ENCODE measurements around the gene SORCS2. TPM values are rescaled to one million over a fixed set of nuclear protein-coding genes. Genes with fewer than 3 reads are reported as not detected.

The SORCS2 gene
- total and polyA plus RNA-seq, 4 donors: 0.05 to 8.4 (median 1.8) TPM

DNA sequence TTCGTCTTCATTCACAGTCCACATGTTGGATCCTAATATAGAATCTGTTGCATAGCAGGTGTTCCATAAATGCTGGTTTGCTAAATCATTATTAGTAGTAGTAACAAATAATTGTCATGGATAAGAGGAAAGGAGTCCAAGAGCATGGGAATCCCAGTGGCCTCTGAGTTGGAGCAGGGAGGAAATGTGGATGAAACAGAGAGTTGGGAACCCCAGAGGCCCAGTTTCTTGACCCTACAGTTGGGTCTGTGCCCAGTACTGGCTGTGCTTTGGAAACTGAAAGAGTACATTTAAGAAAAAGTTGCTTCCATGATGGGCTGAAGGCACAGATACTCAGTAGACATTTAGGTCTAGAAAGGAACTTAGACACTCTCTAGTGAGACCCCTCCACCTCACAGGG, 391.8 kb downstream of the SORCS2 start:
- no peaks in the 10 kb centered on the region for H3K4me1 ChIP-seq (ENCODE audit: control insufficient read depth in 1 of 2, insufficient read depth in 2 of 2, low read length in 2 of 2)
- no peak overlapping the region for H3K4me3 ChIP-seq (ENCODE audit: low read length in 2 of 2)
- no peaks in the 10 kb centered on the region for H3K27me3 ChIP-seq (ENCODE audit: control insufficient read depth in 1 of 2, insufficient read depth in 2 of 2, low read length in 1 of 2)
- no peaks in the 10 kb centered on the region for H3K36me3 ChIP-seq (ENCODE audit: control insufficient read depth in 1 of 2, insufficient read depth in 2 of 2, low read length in 1 of 2)
- intact Hi-C loops (cut with DNase I): no loop called here
- no peak for ATAC-seq (ENCODE audit: low FRiP score)
- 85% methylated on average over 1 of the region's 1 CpG for WGBS, 2 donors
- no peak overlapping the region for H3K27ac ChIP-seq (ENCODE audit: low read depth in 1 of 2, low read length in 2 of 2)
- DNase-seq: no peak
- H3K9me3 ChIP-seq (ENCODE audit: control insufficient read depth, low read length): peaks cover 3% of the 10 kb centered on the region

DNA sequence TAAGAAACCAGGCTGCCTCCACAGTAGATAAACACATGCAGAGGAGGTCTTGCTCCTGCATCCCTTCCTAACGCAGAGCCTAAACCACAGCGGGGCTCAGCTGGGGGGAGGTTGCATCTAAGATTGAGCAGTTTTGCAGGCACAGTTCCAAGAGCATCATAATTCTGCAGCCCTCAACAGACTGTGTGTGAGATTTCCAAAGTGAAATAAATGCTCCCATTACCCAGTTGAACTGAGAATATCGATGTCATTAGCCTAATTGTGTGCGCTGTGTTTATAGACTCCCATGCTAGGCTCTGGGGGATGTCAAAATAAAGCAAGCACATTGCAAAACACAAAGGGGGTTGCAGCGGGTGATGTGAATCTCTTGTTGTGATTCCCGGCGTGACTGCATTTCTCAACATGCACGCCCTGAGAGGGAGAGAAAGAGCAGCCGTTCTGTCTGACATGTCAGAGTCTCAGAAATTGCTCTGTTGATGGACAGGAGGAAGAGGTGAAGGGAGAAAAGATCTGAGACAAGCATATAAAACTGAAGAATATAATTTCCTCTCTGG, 392.3 kb downstream of the SORCS2 start:
- intact Hi-C loops (cut with DNase I): no loop called here
- no peak for DNase-seq
- 65 to 72% methylated on average over 9 of the region's 9 CpGs for WGBS, 2 donors
- no peaks in the 10 kb centered on the region for H3K36me3 ChIP-seq (ENCODE audit: control insufficient read depth in 1 of 2, insufficient read depth in 2 of 2, low read length in 1 of 2)
- no peaks in the 10 kb centered on the region for H3K4me1 ChIP-seq (ENCODE audit: control insufficient read depth in 1 of 2, insufficient read depth in 2 of 2, low read length in 2 of 2)
- ATAC-seq (ENCODE audit: low FRiP score): no peak
- no peak overlapping the region for H3K4me3 ChIP-seq (ENCODE audit: low read length in 2 of 2)
- H3K9me3 ChIP-seq (ENCODE audit: control insufficient read depth, low read length): peaks cover 3% of the 10 kb centered on the region
- H3K27me3 ChIP-seq (ENCODE audit: control insufficient read depth in 1 of 2, insufficient read depth in 2 of 2, low read length in 1 of 2): no peaks in the 10 kb centered on the region
- H3K27ac ChIP-seq (ENCODE audit: low read depth in 1 of 2, low read length in 2 of 2): no peak overlapping the region

- Histone ChIP-seq H3K4me1 (ENCODE audit: control insufficient read depth in 1 of 2, insufficient read depth in 2 of 2, low read length in 2 of 2) (no peaks in the 10 kb centered on the region), H3K36me3 (ENCODE audit: control insufficient read depth in 1 of 2, insufficient read depth in 2 of 2, low read length in 1 of 2) (no peaks in the 10 kb centered on the region), H3K27me3 (ENCODE audit: control insufficient read depth in 1 of 2, insufficient read depth in 2 of 2, low read length in 1 of 2) (no peaks in the 10 kb centered on the region), H3K27ac (ENCODE audit: low read depth in 1 of 2, low read length in 2 of 2) (no peak overlapping the region), H3K9me3 (ENCODE audit: control insufficient read depth, low read length) (peaks cover 2% of the 10 kb centered on the region), H3K4me3 (ENCODE audit: low read length in 2 of 2) (no peak overlapping the region)
- DNase-seq (no peak), ATAC-seq (ENCODE audit: low FRiP score) (no peak)
- WGBS, 2 donors: 68 to 73% methylated on average over 3 of the region's 3 CpGs
- intact Hi-C loops (cut with DNase I): no loop called here
Measured at GRCh38 chr4:7585768-7586167, 393.4 kb downstream of the SORCS2 start.

DNA sequence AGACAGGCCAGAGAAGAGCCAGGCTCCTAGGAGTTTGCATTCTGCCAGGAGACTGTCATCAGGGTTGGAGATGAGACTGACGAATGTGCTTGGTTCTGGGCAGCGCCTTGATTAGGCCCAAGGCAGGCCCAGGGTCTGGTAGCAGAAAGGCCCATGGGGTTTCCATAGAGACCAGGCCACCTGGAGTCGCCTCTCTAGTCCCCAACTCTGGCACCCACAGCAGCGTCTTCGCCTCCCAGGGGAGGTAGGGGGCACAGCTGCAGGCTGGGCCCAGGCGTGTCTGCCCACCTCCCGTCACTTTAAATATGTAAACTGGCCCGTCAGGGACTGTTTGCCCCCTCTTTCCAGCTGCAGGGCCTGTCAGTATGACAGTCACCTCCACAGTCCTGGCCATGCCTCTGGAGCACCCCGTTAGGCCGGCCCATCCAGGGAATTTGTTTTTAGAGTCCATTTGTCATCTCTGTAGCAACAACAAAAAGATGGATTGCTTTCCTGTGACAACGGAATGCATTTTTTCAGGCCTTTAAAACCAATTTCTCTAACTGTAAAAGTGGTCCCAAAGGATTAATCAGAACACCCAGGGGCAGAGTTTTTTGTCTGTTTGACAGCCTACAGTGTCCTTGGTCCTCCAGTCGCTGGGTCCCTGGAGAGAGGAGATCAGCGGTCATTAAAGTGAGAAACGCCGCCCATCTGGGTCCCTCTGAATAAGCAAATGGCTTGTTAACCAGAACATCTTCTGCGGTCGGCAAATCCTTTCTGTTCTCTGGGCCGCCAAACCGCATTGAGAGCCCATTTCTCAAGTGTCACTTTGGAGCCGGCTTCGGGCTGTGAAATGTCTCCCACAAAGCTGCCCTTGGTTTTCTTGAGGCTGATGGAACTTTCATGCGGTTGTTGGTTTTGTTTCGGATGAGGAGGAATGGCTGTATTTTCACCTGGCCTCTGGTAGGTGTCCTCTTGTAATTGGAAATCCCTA, 395.4 kb downstream of the SORCS2 start:
- WGBS, 2 donors: 55 to 63% methylated on average over 23 of the region's 23 CpGs
- ATAC-seq (ENCODE audit: low FRiP score) (no peak), DNase-seq (no peak)
- no peak overlapping the region for H3K27ac ChIP-seq (ENCODE audit: low read depth in 1 of 2, low read length in 2 of 2)
- H3K4me1 ChIP-seq (ENCODE audit: control insufficient read depth in 1 of 2, insufficient read depth in 2 of 2, low read length in 2 of 2): no peaks in the 10 kb centered on the region
- no peak overlapping the region for H3K4me3 ChIP-seq (ENCODE audit: low read length in 2 of 2)
- intact Hi-C loops (cut with DNase I): no loop called here
- no peaks in the 10 kb centered on the region for H3K36me3 ChIP-seq (ENCODE audit: control insufficient read depth in 1 of 2, insufficient read depth in 2 of 2, low read length in 1 of 2)
- H3K27me3 ChIP-seq (ENCODE audit: control insufficient read depth in 1 of 2, insufficient read depth in 2 of 2, low read length in 1 of 2): no peaks in the 10 kb centered on the region
- peaks cover 4% of the 10 kb centered on the region for H3K9me3 ChIP-seq (ENCODE audit: control insufficient read depth, low read length)

GRCh38 chr4:7590189-7590588, 397.9 kb downstream of the SORCS2 start:
- ATAC-seq (ENCODE audit: low FRiP score) (no peak), DNase-seq (no peak)
- Histone ChIP-seq H3K4me1 (ENCODE audit: control insufficient read depth in 1 of 2, insufficient read depth in 2 of 2, low read length in 2 of 2) (no peaks in the 10 kb centered on the region), H3K27ac (ENCODE audit: low read depth in 1 of 2, low read length in 2 of 2) (no peak overlapping the region), H3K36me3 (ENCODE audit: control insufficient read depth in 1 of 2, insufficient read depth in 2 of 2, low read length in 1 of 2) (no peaks in the 10 kb centered on the region), H3K4me3 (ENCODE audit: low read length in 2 of 2) (no peak overlapping the region), H3K27me3 (ENCODE audit: control insufficient read depth in 1 of 2, insufficient read depth in 2 of 2, low read length in 1 of 2) (no peaks in the 10 kb centered on the region), H3K9me3 (ENCODE audit: control insufficient read depth, low read length) (peaks cover 3% of the 10 kb centered on the region)
- WGBS, 2 donors: 59 to 61% methylated on average over 7 of the region's 7 CpGs
- intact Hi-C loops (cut with DNase I): no loop called here

GRCh38 chr4:7590899-7591298, 398.6 kb downstream of the SORCS2 start:
- H3K4me3 ChIP-seq (ENCODE audit: low read length in 2 of 2): no peak overlapping the region
- DNase-seq: no peak
- 93 to 94% methylated on average over 8 of the region's 8 CpGs for WGBS, 2 donors
- no peaks in the 10 kb centered on the region for H3K27me3 ChIP-seq (ENCODE audit: control insufficient read depth in 1 of 2, insufficient read depth in 2 of 2, low read length in 1 of 2)
- no peak for ATAC-seq (ENCODE audit: low FRiP score)
- no peaks in the 10 kb centered on the region for H3K4me1 ChIP-seq (ENCODE audit: control insufficient read depth in 1 of 2, insufficient read depth in 2 of 2, low read length in 2 of 2)
- peaks cover 3% of the 10 kb centered on the region for H3K9me3 ChIP-seq (ENCODE audit: control insufficient read depth, low read length)
- intact Hi-C loops (cut with DNase I): no loop called here
- H3K27ac ChIP-seq (ENCODE audit: low read depth in 1 of 2, low read length in 2 of 2): no peak overlapping the region
- no peaks in the 10 kb centered on the region for H3K36me3 ChIP-seq (ENCODE audit: control insufficient read depth in 1 of 2, insufficient read depth in 2 of 2, low read length in 1 of 2)

- ATAC-seq (ENCODE audit: low FRiP score) (no peak), DNase-seq (no peak)
- H3K4me3 ChIP-seq (ENCODE audit: low read length in 2 of 2): no peak overlapping the region
- no peaks in the 10 kb centered on the region for H3K27me3 ChIP-seq (ENCODE audit: control insufficient read depth in 1 of 2, insufficient read depth in 2 of 2, low read length in 1 of 2)
- WGBS, 2 donors: 74 to 79% methylated on average over 28 of the region's 28 CpGs
- intact Hi-C loops (cut with DNase I): no loop called here
- no peak overlapping the region for H3K27ac ChIP-seq (ENCODE audit: low read depth in 1 of 2, low read length in 2 of 2)
- H3K9me3 ChIP-seq (ENCODE audit: control insufficient read depth, low read length): peaks cover 3% of the 10 kb centered on the region
- H3K36me3 ChIP-seq (ENCODE audit: control insufficient read depth in 1 of 2, insufficient read depth in 2 of 2, low read length in 1 of 2): no peaks in the 10 kb centered on the region
- H3K4me1 ChIP-seq (ENCODE audit: control insufficient read depth in 1 of 2, insufficient read depth in 2 of 2, low read length in 2 of 2): no peaks in the 10 kb centered on the region
Measured at GRCh38 chr4:7591409-7592053, 399.2 kb downstream of the SORCS2 start.

DNA sequence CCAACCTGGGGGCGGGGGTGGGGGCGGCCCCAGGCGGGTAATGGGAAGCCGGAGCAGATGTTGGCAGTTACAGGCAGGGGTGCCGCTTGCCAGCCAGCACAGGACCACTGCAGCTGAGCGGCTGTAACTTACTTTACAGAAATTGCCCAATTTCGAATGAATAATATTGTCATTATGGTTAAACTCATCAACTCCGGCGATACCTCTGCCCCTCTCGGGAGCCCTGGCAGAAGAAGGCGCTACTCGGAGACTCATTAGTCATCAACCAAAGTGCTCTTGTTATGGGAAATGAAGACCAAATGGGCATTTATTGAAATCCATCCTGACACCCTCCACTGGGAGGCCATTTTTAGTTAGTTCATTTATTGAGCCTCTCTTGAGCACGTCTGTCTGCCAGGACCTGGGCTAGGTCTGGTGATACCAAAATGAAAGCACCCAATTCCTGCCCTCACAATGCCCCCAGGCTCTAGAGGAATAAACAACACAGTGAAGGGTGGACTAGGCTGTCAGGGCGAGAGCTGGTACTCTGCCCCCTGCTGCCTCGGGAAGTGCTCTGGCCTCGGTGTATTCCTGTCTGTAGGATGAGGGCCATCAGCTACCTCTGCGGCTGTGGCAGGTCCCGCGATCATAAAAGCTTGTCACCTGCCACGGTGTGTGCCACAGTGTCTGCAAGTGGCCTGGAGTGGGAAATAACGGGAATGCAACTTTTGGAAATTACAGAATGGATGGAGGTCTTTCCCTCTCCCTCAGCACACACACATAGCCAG, 401.5 kb downstream of the SORCS2 start:
- Histone ChIP-seq H3K36me3 (ENCODE audit: control insufficient read depth in 1 of 2, insufficient read depth in 2 of 2, low read length in 1 of 2) (no peaks in the 10 kb centered on the region), H3K4me1 (ENCODE audit: control insufficient read depth in 1 of 2, insufficient read depth in 2 of 2, low read length in 2 of 2) (no peaks in the 10 kb centered on the region), H3K27me3 (ENCODE audit: control insufficient read depth in 1 of 2, insufficient read depth in 2 of 2, low read length in 1 of 2) (no peaks in the 10 kb centered on the region), H3K27ac (ENCODE audit: low read depth in 1 of 2, low read length in 2 of 2) (no peak overlapping the region), H3K9me3 (ENCODE audit: control insufficient read depth, low read length) (peaks cover 3% of the 10 kb centered on the region), H3K4me3 (ENCODE audit: low read length in 2 of 2) (no peak overlapping the region)
- intact Hi-C loops (cut with DNase I): no loop called here
- DNase-seq: no peak
- ATAC-seq (ENCODE audit: low FRiP score): no peak
- WGBS, 2 donors: 66 to 76% methylated on average over 21 of the region's 21 CpGs

All from aorta (tissue), 5 donors.